Stomach (tissue), 9 donors: ENCODE measurements around the gene SORCS3. TPM values are rescaled to one million over a fixed set of nuclear protein-coding genes. Genes with fewer than 3 reads are reported as not detected.

ENCODE experiments used
- DNase-seq, 2 donors: peaks; one replicate each; pipeline versions ENCODE4 v3.0.0 to v3.0.0-alpha.2; 2013 to 2019
- H3K27ac ChIP-seq, 5 donors: fragments of 200-600 bp in 4 of 5; sonication (generic) in 4 of 5; one replicate each; pipeline ENCODE4 v1.5.1; 2013 to 2019; ENCODE audit warnings: mild to moderate bottlenecking in 1 of 5, moderate library complexity in 1 of 5
- H3K27me3 ChIP-seq, 3 donors: fragments of 200-600 bp; sonication (generic); one replicate each; pipeline ENCODE4 v1.5.1; 2017 to 2019; ENCODE audit warnings: mixed run types in 1 of 3
- H3K36me3 ChIP-seq, 4 donors: fragments of 200-600 bp; sonication (generic); 1 replicate in 3 of 4; 2 replicates in 1 of 4; pipeline ENCODE4 v1.5.1; 2016 to 2019
- H3K4me1 ChIP-seq, 4 donors: fragments of 200-600 bp; sonication (generic); one replicate each; pipeline ENCODE4 v1.5.1; 2016 to 2019
- H3K4me3 ChIP-seq, 4 donors: fragments of 200-600 bp; sonication (generic) in 3 of 4; one replicate each; pipeline ENCODE4 v1.5.1; 2016 to 2019; ENCODE audit warnings: mild to moderate bottlenecking in 1 of 4
- H3K9me3 ChIP-seq, 4 donors: fragments of 200-600 bp; sonication (generic); one replicate each; pipeline ENCODE4 v1.5.1; 2016 to 2019
- CTCF ChIP-seq, 7 experiments: fragments of 450-650 bp in 4 of 7; fragments of 200-600 bp in 3 of 7; sonication (generic) in 3 of 7; IDR thresholded peaks; one replicate each; pipeline ENCODE4 v1.5.1; 2016 to 2019; ENCODE audit warnings: antibody characterized with exemption in 7 of 7, control low read depth in 2 of 7, mild to moderate bottlenecking in 1 of 7
- EP300 ChIP-seq: sonication (generic); formaldehyde crosslinking; IDR thresholded peaks from one replicate; pipeline ENCODE4 v1.6.1; 2017; ENCODE audit warnings: antibody characterized with exemption
- POLR2A ChIP-seq, 4 donors: fragments of 450-650 bp; IDR thresholded peaks; one replicate each; pipeline ENCODE4 v1.6.1; 2016; ENCODE audit warnings: antibody characterized with exemption in 4 of 4, control low read depth in 2 of 4, mild to moderate bottlenecking in 1 of 4, moderate library complexity in 1 of 4
- POLR2AphosphoS5 ChIP-seq, 3 donors: sonication (generic); formaldehyde crosslinking; IDR thresholded peaks; one replicate each; pipeline ENCODE4 v1.6.1; 2016; ENCODE audit warnings: antibody characterized with exemption in 3 of 3
- WGBS, 5 donors: extraction: QIAGEN DNeasy Blood & Tissue Kit in 3 of 5; methylation state at CpG; one replicate each; pipeline versions ENCODE4 v1.1.5 to v1.1.7; 2013 to 2018; 5-methylcytosine and 5-hydroxymethylcytosine counted together
- intact Hi-C: fragments of 100-400 bp; cut with DNase I; formaldehyde crosslinking; loops from one replicate; pipeline ENCODE4 v1.15.1; 2023; ENCODE audit warnings: low total_unique reads
- polyA plus RNA-seq, 3 donors: library from polyadenylated mRNA; stranded (reverse); fragments of 200-250 nt; gene quantifications; one replicate each; pipeline ENCODE4 v1.2.3, GENCODE V29; 2013
- total RNA-seq, 5 donors: library from RNA; depleted of rRNA; stranded (reverse); fragments of >200 nt; gene quantifications; one replicate each; pipeline versions ENCODE4 v1.1.0 to v1.2.3, GENCODE V29; 2014 to 2016
- donor health status: healthy with polysubstance abuse.
- donor health status: Bipolar disorder and iron deficiency.
- donor health status: healthy.

The SORCS3 gene
- total and polyA plus RNA-seq, 8 donors: 0.06 to 2.6 (median 0.20) TPM; not detected in 4

GRCh38 chr10:104981995-104982394 is 340.9 kb downstream of the SORCS3 start:
- Histone ChIP-seq H3K4me3 (no peak overlapping the region), H3K4me1 (no peaks in the 10 kb centered on the region), H3K27me3 (no peaks in the 10 kb centered on the region), H3K36me3 (no peaks in the 10 kb centered on the region), H3K9me3 (peaks cover 0 to 10% (median 4%) of the 10 kb centered on the region in 4 donors), H3K27ac (no peak overlapping the region)
- 66 to 77% (median 72%) methylated on average over 4 of the region's 4 CpGs for WGBS, 5 donors
- no peak for TF ChIP-seq CTCF (IDR thresholded peaks at IDR 0.05)
- TF ChIP-seq POLR2AphosphoS5 (IDR thresholded peaks at IDR 0.05): no peak
- TF ChIP-seq POLR2A (IDR thresholded peaks at IDR 0.05): no peak
- no peak for TF ChIP-seq EP300
- intact Hi-C loops: no loop called here
- DNase-seq: no peak

- intact Hi-C loops: no loop called here
- no peak overlapping the region for H3K27ac ChIP-seq
- no peaks in the 10 kb centered on the region for H3K27me3 ChIP-seq
- no peak for DNase-seq
- H3K9me3 ChIP-seq: peaks cover 0 to 10% (median 4%) of the 10 kb centered on the region in 4 donors
- no peak for TF ChIP-seq POLR2A (IDR thresholded peaks at IDR 0.05)
- TF ChIP-seq EP300: no peak
- no peak for TF ChIP-seq CTCF (IDR thresholded peaks at IDR 0.05)
- no peak for TF ChIP-seq POLR2AphosphoS5 (IDR thresholded peaks at IDR 0.05)
- no peak overlapping the region for H3K4me3 ChIP-seq
- H3K36me3 ChIP-seq: no peaks in the 10 kb centered on the region
- 73 to 87% (median 80%) methylated on average over 1 of the region's 1 CpG for WGBS, 5 donors
- no peaks in the 10 kb centered on the region for H3K4me1 ChIP-seq
Measured at GRCh38 chr10:104988686-104989085, 347.6 kb downstream of the SORCS3 start.

GRCh38 chr10:104989880-104990279 is 348.8 kb downstream of the SORCS3 start:
- Histone ChIP-seq H3K9me3 (peaks cover 0 to 10% (median 4%) of the 10 kb centered on the region in 4 donors), H3K4me3 (no peak overlapping the region), H3K27me3 (no peaks in the 10 kb centered on the region), H3K4me1 (no peaks in the 10 kb centered on the region), H3K36me3 (no peaks in the 10 kb centered on the region), H3K27ac (no peak overlapping the region)
- DNase-seq: no peak
- intact Hi-C loops: no loop called here
- TF ChIP-seq EP300: no peak
- TF ChIP-seq CTCF (IDR thresholded peaks at IDR 0.05): no peak
- TF ChIP-seq POLR2A (IDR thresholded peaks at IDR 0.05): no peak
- no peak for TF ChIP-seq POLR2AphosphoS5 (IDR thresholded peaks at IDR 0.05)

- Histone ChIP-seq H3K27ac (no peak overlapping the region), H3K4me1 (no peaks in the 10 kb centered on the region), H3K27me3 (no peaks in the 10 kb centered on the region), H3K9me3 (no peaks in the 10 kb centered on the region), H3K4me3 (no peak overlapping the region), H3K36me3 (no peaks in the 10 kb centered on the region)
- 71 to 78% (median 76%) methylated on average over 6 of the region's 6 CpGs for WGBS, 5 donors
- no peak for DNase-seq
- no peak for TF ChIP-seq CTCF (IDR thresholded peaks at IDR 0.05)
- TF ChIP-seq EP300: no peak
- TF ChIP-seq POLR2AphosphoS5 (IDR thresholded peaks at IDR 0.05): no peak
- no peak for TF ChIP-seq POLR2A (IDR thresholded peaks at IDR 0.05)
- intact Hi-C loops: no loop called here
Measured at GRCh38 chr10:104993085-104993484, 352.0 kb downstream of the SORCS3 start.
